Left colon (tissue), 2 donors: ENCODE measurements around the gene DDAH1. TPM values are rescaled to one million over a fixed set of nuclear protein-coding genes. Genes with fewer than 3 reads are reported as not detected.
"Not testable (repeated sequence)": the region's sequence is repeated elsewhere in the genome, so short reads cannot be mapped to it uniquely, and the experiment has no call there.

Experiments
- ATAC-seq: fragments of 200-7000 bp; cut with Tn5 transposase; one replicate; pipeline ENCODE4 v1.9.1; 2020; ENCODE audit warnings: mild to moderate bottlenecking, moderate library complexity
- DNase-seq, 2 donors: peaks; one replicate each; pipeline ENCODE4 v3.0.0-alpha.2; 2020
- intact Hi-C, 2 donors: fragments of 100-400 bp; cut with DNase I in 1 of 2; cut with micrococcal nuclease in 1 of 2; formaldehyde crosslinking; loops; one replicate each; pipeline versions ENCODE4 v1.11.2 to v1.14.0; 2022; cut with DNase I, micrococcal nuclease
- total RNA-seq, 2 donors: library from RNA; stranded (reverse); fragmentation: NEBNext Ultra II Directional; extraction: Animal tissue kit (Norgen Biotek cat#: 25700); gene quantifications; one replicate each; pipeline ENCODE4 v1.2.1, GENCODE V29; 2021
- donor health status: DM: no; HTN: no; CAD: no.
- donor health status: DM: yes; HTN: yes; CAD: no.

The DDAH1 gene
- total RNA-seq, 2 donors from 2014 or later = 88.5 to 93.0 TPM

- ATAC-seq (no peak), DNase-seq (no peak)
- intact Hi-C loops = no loop called here
Observed at GRCh38 chr1:85478366-85478765, 13.4 kb upstream of the DDAH1 start.

- intact Hi-C loops = no loop called here
- DNase-seq (no peak), ATAC-seq (no peak)
Observed at GRCh38 chr1:85475055-85475454, 10.1 kb upstream of the DDAH1 start.

- DNase-seq (no peak), ATAC-seq (no peak)
- intact Hi-C loops = no loop called here
Observed at GRCh38 chr1:85473390-85473789, 8.4 kb upstream of the DDAH1 start.

- DNase-seq (no peak), ATAC-seq (no peak)
- intact Hi-C loops = no loop called here
Observed at GRCh38 chr1:85471558-85471957, 6.6 kb upstream of the DDAH1 start.

DNA sequence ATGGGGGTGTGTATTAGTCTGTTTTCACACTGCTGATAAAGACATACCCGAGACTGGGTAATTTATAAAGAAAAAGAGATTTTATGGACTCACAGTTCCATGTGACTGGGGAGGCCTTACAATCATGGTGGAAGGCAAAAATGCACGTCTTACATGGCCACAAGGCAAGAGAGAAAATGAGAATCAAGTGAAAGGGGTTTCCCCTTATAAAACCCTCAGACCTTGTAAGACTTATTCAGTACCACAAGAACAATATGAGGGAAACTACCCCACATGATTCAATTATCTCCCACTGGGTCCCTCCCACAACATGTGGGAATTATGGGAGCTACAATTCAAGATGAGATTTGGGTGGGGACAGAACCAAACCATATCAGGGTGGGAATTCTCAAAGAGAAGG is 5.2 kb upstream of the DDAH1 start:
- DNase-seq, intact Hi-C loops, ATAC-seq: not testable (repeated sequence)

GRCh38 chr1:85467929-85468540 is 3.1 kb upstream of the DDAH1 start:
- DNase-seq = no peak
- ATAC-seq = no peak
- intact Hi-C loops = loop anchor here in 1 of 2 donors (10.0 kb wide), 1 partner anchor 63 kb away; no protein-coding TSS in a partner anchor

DNA sequence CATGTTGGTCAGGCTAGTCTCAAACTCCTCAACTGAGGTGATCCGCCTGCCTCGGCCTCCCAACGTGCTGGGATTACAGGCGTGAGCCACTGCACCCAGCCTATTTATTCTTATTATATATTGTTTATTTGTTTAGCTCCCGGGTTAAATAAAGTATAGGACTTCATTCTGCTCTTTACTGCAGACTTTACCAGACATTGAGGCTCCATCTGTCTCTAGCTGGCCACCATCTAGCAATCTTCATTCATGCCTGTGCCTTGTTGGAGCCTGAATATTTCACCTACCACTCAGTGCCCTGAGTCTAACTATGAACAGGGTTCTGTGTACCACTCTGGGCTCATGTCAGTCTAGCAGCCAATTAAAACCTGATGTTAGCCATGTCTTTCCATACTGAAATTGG is 2.1 kb upstream of the DDAH1 start:
- intact Hi-C loops = loop anchor here in 1 of 2 donors (10.0 kb wide), 1 partner anchor 62 kb away; no protein-coding TSS in a partner anchor
- no peak for ATAC-seq
- no peak for DNase-seq

GRCh38 chr1:85465786-85466134 is 801 bp upstream of the DDAH1 start:
- ATAC-seq (no peak), DNase-seq (no peak)
- intact Hi-C loops = loop anchor here in 1 of 2 donors (10.0 kb wide), 1 partner anchor 61 kb away; no protein-coding TSS in a partner anchor

DNA sequence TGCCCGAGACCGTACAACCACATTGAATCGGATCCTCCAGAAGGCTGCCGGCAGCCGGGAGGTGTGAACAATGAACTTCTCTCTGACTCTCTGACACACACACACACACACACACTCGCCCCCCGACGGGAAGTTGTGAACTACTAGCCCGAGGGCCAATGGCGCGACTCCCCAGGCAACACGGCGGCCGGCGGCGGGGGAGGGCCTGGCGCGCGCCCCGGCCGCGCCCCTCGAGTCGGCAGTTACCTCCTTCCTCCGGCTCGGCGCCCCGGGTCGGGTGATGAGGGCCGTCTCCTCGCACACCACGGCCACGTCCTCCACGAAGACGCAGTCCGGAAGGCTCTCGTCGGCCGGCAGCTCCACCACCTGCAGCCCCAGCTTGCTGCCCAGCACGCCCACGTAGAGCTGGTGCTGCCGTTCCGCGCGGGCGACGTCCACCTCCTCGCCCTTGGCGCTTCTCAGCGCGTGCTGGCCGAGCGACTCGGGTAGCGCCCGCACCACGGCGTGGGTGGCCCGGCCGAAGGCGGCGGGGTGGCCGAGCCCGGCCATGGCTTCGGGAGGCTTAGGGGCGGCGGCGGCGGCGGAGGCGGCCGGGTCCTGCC is 361 bp downstream of the DDAH1 start:
- intact Hi-C loops = loop anchor here in 1 of 2 donors (10.0 kb wide), 1 partner anchor 60 kb away; no protein-coding TSS in a partner anchor
- peak; percentile 75 for ATAC-seq
- peak; percentile 78 to 81 for DNase-seq

DNA sequence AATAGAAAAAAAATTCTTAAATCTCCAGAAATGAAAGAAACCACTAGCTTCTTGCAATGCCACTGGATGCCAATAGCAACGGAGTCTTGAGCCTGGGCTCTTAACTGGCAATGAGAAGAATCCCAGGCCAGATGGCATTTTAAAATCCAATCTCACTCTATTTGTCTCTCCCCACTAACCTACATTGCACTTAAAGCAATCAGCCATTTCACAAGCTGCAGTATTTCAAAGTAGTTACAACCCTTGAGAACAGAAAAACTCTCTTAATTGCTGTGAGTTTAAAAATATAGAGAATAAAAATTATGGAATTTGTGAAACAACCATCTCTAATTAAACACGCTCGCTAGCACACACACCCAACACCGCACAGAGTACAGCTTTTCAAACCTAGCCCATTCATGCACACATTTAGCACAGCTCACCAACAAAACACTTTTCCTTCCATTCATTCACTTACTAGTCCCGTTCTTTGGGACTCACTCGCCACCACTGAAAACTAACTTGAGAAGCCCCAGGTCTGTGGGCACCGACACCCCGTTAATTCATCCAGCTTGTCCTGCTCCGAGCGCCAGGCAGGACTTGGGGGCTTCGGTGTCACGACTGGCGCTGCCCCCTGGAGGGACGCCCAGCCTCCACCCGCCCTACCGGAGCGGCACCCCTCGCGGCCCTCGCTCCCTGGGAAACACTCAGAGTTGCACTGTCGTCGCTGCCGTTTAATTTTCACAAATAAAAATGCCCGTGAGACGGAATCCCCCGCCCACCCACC is 1.0 kb downstream of the DDAH1 start:
- no peak for DNase-seq
- intact Hi-C loops = loop anchor here in 1 of 2 donors (10.0 kb wide), 1 partner anchor 59 kb away; no protein-coding TSS in a partner anchor
- peak; percentile 2 for ATAC-seq

GRCh38 chr1:85462931-85463649 is 1.9 kb downstream of the DDAH1 start:
- DNase-seq = peak in 1 of 2 donors; percentile 11
- intact Hi-C loops = loop anchor here in 1 of 2 donors (10.0 kb wide), 1 partner anchor 58 kb away; no protein-coding TSS in a partner anchor
- no peak for ATAC-seq

DNA sequence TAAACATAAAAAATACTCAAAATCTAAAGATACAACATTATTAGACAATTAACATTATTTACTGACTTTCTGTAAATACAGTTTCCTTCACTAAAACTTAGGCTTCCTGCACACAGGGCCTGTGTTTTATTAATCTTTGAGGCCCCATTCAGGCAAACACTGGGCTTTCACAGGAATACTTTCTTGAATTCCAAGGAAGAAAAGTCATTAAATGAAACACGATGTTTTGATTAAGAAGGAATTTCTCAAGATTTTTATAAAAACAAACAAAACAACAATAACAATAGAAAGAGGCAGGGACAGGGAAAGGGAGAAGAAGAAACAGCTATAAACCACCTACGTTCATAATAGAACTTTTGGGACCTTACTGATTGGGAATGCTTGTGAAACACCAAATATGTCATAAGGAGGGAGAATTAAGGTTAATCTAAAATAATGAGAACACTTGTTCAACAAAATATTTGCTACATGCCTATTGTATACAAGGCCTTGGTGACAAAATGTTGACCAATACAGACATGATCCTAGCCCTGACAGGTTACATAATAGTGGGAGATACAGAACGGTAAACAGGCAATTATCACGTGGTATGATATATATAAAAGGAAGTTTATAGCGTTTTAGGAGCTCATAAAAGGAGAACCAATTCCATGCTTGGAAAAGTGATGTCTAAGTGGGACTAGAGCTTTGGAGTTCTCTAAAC is 3.6 kb downstream of the DDAH1 start:
- intact Hi-C loops = loop anchor here in 1 of 2 donors (10.0 kb wide), 1 partner anchor 57 kb away; no protein-coding TSS in a partner anchor
- DNase-seq (no peak), ATAC-seq (peak; percentile 58)

- peak; percentile 66 for ATAC-seq
- intact Hi-C loops = loop anchor here in 1 of 2 donors (10.0 kb wide), 1 partner anchor 56 kb away; no protein-coding TSS in a partner anchor
- peak; percentile 61 to 63 for DNase-seq
Observed at GRCh38 chr1:85460555-85461088, 4.3 kb downstream of the DDAH1 start.

DNA sequence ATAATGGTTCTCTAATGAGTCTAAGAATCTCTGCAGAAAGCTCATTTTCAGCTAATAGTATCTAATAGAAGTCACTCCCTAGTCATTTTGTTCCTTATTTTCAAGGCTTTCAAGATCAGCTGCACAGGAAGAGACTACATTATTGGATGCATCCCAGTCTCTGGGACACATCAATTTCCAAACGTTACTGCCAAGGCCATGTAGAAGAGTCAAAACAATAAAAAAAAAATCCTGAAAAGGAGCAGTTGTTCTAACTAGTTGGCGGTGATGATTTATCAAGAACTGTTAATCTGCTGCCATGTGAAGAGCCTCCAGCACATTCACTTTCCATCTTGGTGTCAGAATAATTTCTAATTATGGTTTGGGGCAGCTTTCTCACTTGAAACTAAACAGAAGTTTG is 5.7 kb downstream of the DDAH1 start:
- DNase-seq (no peak), ATAC-seq (no peak)
- intact Hi-C loops = no loop called here

DNA sequence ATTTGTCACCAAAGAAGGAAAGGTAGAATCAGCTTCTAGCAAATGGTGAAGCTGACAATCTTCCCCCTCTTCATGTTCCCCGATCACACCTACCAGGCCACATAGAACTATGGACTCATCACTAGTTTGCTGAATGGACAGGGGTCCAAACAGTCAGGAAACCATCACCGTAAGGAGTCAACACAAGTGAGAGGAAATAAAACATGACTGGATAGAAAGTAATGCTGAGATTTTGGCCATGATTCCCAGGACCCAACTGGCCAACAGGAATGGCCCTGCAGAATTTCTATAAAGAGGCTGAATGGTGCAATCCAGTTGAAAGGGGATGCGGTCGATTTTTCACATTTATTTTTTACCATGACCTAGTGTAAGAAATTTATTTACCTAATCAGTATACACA is 10.7 kb downstream of the DDAH1 start:
- no peak for ATAC-seq
- intact Hi-C loops = no loop called here
- no peak for DNase-seq

DNA sequence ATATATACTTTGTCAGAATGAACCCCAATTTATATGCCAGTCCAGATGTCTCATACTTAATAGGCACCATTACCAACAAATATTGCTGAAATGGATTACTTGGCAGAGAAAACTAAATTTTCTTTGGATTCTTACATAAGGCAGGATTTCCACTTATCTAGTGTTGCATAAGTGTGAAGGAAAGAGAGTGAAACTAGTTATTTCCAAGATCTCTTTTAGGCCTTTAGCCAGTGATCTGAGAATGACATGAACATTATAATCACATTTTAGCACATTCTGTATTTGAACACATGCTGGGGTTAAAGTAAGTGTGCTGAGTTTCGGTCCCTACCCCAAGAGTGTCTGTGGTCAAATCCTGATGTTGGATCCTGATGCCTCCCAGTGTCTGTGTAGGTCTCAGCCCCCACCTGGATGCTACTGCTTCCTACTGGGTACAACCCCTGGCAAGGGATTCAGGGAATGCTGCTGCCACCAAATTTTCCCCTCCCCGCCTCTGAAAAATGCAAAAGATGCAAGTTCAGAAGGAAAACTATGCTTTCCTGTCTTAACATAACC is 11.2 kb downstream of the DDAH1 start:
- ATAC-seq = no peak

GRCh38 chr1:85452948-85453347 is 12.0 kb downstream of the DDAH1 start:
- DNase-seq = no peak
- no peak for ATAC-seq
- intact Hi-C loops = no loop called here

More for the DNA sequence above, 11.2 kb downstream of the DDAH1 start:
- DNase-seq = no peak
- intact Hi-C loops = no loop called here
